Activated naive CD4-positive, alpha-beta T cell (primary cell): ENCODE measurements around the gene PSORS1C2.
A peak's percentile ranks its signal among the peaks of the same experiment; 100 is the strongest.

Experiments used
- DNase-seq, 4 experiments: peaks; one replicate each; lab custom pipeline; 2025; lab: John Stamatoyannopoulos, UW

Gene PSORS1C2

GRCh38 chr6:31114541-31114878 lies 24.4 kb downstream of the PSORS1C2 start, which contains the start of gene PSORS1C1:
PSORS1C1 (plus strand) TSS chr6:31114800; CDS start chr6:31129633, 14,833 bp downstream.
- no peak for DNase-seq

- no peak for DNase-seq
Observed at GRCh38 chr6:31113861-31114540, 24.9 kb downstream of the PSORS1C2 start.

- no peak for DNase-seq
Observed at GRCh38 chr6:31112478-31112877, 26.4 kb downstream of the PSORS1C2 start, which contains the start of gene C6orf15. C6orf15 (minus strand) TSS chr6:31112575; CDS start chr6:31112555, 20 bp downstream.

- DNase-seq: no peak
Observed at GRCh38 chr6:31111712-31112111, 27.2 kb downstream of the PSORS1C2 start.

GRCh38 chr6:31110825-31111582 lies 27.9 kb downstream of the PSORS1C2 start:
- DNase-seq: no peak

GRCh38 chr6:31107052-31107451 lies 31.8 kb downstream of the PSORS1C2 start:
- DNase-seq: no peak

- DNase-seq: no peak
Observed at GRCh38 chr6:31103136-31103535, 35.7 kb downstream of the PSORS1C2 start.

GRCh38 chr6:31098449-31098938 lies 40.4 kb downstream of the PSORS1C2 start:
- DNase-seq: no peak

- no peak for DNase-seq
Observed at GRCh38 chr6:31096656-31097055, 42.2 kb downstream of the PSORS1C2 start.

GRCh38 chr6:31096215-31096614 lies 42.7 kb downstream of the PSORS1C2 start:
- DNase-seq: no peak

- DNase-seq: peak in 2 of 4 experiments; percentile 25 to 43
Observed at GRCh38 chr6:31094389-31094881, 44.4 kb downstream of the PSORS1C2 start.

GRCh38 chr6:31092769-31093505 lies 45.9 kb downstream of the PSORS1C2 start:
- no peak for DNase-seq

GRCh38 chr6:31092238-31092637 lies 46.6 kb downstream of the PSORS1C2 start:
- no peak for DNase-seq

- DNase-seq: no peak
Observed at GRCh38 chr6:31091680-31092079, 47.2 kb downstream of the PSORS1C2 start.

GRCh38 chr6:31090973-31091364 lies 47.9 kb downstream of the PSORS1C2 start:
- DNase-seq: no peak

- no peak for DNase-seq
Observed at GRCh38 chr6:31090275-31090972, 48.4 kb downstream of the PSORS1C2 start.
